ENCODE data around the gene ATAD2B.

Gene ATAD2B

GRCh38 chr2:23757686-23758433 lies 169.1 kb downstream of the ATAD2B start:
- H3K27ac ChIP-seq: no peak overlapping the region
- TF ChIP-seq CTCF (IDR thresholded peaks at IDR 0.05) (no peak), ZFX (IDR thresholded peaks at IDR 0.05; ENCODE audit: borderline replicate concordance) (no peak)

- TF ChIP-seq CTCF (IDR thresholded peaks at IDR 0.05): no peak
- no peak overlapping the region for H3K27ac ChIP-seq
Measured at GRCh38 chr2:23756593-23757292, 170.2 kb downstream of the ATAD2B start.

- H3K27ac ChIP-seq: no peak overlapping the region
- TF ChIP-seq CTCF (IDR thresholded peaks at IDR 0.05): no peak
- TF ChIP-seq ZFX (IDR thresholded peaks at IDR 0.05; ENCODE audit: borderline replicate concordance): no peak
Measured at GRCh38 chr2:23754970-23755369, 172.0 kb downstream of the ATAD2B start.

GRCh38 chr2:23753291-23754010 lies 173.5 kb downstream of the ATAD2B start:
- TF ChIP-seq ZFX (IDR thresholded peaks at IDR 0.05; ENCODE audit: borderline replicate concordance): no peak
- H3K27ac ChIP-seq: no peak overlapping the region

GRCh38 chr2:23751747-23752265 lies 175.1 kb downstream of the ATAD2B start:
- no peak overlapping the region for H3K27ac ChIP-seq
- TF ChIP-seq ZFX (IDR thresholded peaks at IDR 0.05; ENCODE audit: borderline replicate concordance) (no peak), CTCF (IDR thresholded peaks at IDR 0.05) (no peak)

- TF ChIP-seq CTCF (IDR thresholded peaks at IDR 0.05) (no peak), ZFX (IDR thresholded peaks at IDR 0.05; ENCODE audit: borderline replicate concordance) (no peak)
- H3K27ac ChIP-seq: 0 out of 2 replicates have a peak overlapping the region, but pooled peaks have one; percentile 10
Measured at GRCh38 chr2:23746141-23746863, 180.6 kb downstream of the ATAD2B start.

GRCh38 chr2:23745726-23746105 lies 181.2 kb downstream of the ATAD2B start:
- 0 out of 2 replicates have a peak overlapping the region, but pooled peaks have one; percentile 10 for H3K27ac ChIP-seq
- no peak for TF ChIP-seq CTCF (IDR thresholded peaks at IDR 0.05)
- TF ChIP-seq ZFX (IDR thresholded peaks at IDR 0.05; ENCODE audit: borderline replicate concordance): no peak
